Skin epidermis (tissue), 12 donors: ENCODE measurements around the gene YEATS4.
"Not testable (repeated sequence)": the region's sequence is repeated elsewhere in the genome, so short reads cannot be mapped to it uniquely, and the experiment has no call there.

Experiments used
- H3K27ac ChIP-seq, 21 experiments: fragments of 200-600 bp; sonication (generic) in 11 of 21; one replicate each; pipeline ENCODE4 v1.5.0; 2020; ENCODE audit warnings: mild to moderate bottlenecking in 3 of 21, inconsistent platforms in 2 of 21, moderate library complexity in 2 of 21
- H3K4me3 ChIP-seq, 7 experiments: fragments of 200-600 bp; sonication (generic) in 2 of 7; one replicate each; pipeline ENCODE4 v1.5.0; 2020; ENCODE audit warnings: inconsistent platforms in 2 of 7, mild to moderate bottlenecking in 2 of 7, moderate library complexity in 1 of 7

The YEATS4 gene

DNA sequence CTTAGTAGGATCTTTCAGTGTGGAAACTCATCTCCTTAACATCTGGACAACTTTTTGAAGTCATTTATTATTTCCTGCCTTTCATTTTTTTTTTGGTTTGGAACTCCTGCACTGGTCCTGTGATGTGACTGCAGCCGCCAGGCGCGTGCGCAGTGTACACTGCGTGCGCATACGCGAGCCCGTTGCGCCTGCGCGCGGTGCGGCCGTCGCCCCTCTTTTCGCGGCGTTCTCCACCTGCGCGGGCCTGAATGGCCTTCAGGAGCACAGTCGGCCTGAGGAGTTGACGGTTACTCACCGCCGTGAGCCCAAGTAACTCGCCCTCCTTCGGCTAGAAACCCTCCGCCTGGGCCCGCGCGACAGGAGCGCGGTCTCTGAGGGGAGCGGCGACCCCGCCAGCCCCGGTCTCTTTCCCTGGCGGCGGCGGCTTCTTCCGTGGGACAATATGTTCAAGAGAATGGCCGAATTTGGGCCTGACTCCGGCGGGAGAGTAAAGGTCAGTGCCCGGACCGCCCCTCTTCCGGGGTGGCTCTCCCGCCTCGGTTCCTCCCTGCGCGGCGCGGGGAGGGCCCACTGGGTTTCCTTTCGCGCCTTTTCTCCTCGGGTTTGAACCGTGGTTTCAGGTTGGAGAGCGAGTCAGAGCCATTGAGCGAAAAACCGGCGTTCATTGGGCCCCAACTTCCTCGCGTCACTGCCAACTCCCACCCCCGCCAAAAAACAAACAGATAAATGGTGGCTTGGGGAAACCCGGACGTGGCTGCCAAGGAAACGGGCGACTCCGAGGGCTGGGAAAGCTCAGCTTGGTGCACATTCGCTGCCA, at the start of gene YEATS4:
Gene YEATS4, plus strand, starts transcription at position 213 of the 817 bp plus-strand sequence. Its CDS starts 230 bp downstream, at position 443.
- Histone ChIP-seq H3K27ac (peak within 1 kb of the TSS; percentile 61 to 99 (median 91)), H3K4me3 (peak within 1 kb of the TSS; percentile 45 to 96 (median 83))

DNA sequence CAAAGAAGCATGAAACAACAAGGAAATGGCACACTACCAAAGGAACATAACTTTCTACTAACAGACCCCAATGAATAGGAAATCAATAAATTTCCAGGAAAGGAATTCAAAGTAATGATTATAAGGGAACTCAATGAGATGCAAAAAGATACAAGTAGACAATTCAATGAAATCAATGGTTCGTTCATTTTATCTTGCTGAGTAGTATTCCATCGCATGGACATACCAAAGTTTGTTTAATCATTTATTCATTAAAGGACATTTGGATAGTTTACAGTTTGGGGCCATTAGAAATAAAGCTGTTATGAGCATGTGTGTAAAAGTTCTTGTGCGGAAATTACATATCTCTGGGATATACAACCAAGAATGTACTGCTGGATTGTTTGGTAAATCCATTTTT, 46.3 kb upstream of the YEATS4 start:
- Histone ChIP-seq H3K4me3 (no peak overlapping the region), H3K27ac (no peak overlapping the region)

DNA sequence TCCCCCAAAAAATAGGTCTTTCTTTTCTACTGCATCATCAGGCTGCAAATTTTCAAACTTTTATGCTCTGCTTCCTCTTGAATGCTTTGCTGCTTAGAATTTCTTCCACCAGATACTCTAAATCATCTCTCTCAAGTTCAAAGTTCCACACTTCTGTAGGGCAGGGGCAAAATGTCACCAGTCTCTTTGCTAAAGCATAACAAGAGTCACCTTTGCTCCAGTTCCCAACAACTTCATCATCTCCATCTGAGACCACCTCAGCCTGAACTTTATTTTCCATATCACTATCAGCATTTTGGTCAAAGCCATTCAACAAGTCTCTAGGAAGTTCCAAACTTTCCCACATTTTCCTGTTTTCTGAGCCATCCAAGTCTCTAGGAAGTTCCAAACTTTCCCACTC, 42.8 kb upstream of the YEATS4 start:
- H3K4me3 ChIP-seq, H3K27ac ChIP-seq: not testable (repeated sequence)

DNA sequence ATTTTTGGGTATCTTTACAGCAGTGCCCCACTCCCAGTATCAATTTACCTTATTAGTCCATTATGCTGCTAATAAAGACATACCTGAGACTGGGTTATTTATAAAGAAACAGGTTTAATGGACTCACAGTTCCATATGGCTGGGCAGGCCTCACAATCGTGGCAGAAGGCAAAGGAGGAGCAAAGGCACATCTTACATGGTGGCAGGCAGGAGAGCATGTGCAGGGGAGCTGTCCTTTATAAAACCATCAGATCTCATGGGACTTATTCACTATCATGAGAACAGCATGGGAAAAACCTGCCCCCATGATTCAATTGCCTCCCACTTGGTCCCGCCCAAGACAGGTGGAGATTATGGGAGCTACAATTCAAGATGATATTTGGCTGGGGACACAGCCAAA, 42.3 kb upstream of the YEATS4 start:
- not testable (repeated sequence) for H3K27ac ChIP-seq, H3K4me3 ChIP-seq

- Histone ChIP-seq H3K27ac (no peak overlapping the region), H3K4me3 (no peak overlapping the region)
Observed at GRCh38 chr12:69318225-69318624, 41.3 kb upstream of the YEATS4 start.

DNA sequence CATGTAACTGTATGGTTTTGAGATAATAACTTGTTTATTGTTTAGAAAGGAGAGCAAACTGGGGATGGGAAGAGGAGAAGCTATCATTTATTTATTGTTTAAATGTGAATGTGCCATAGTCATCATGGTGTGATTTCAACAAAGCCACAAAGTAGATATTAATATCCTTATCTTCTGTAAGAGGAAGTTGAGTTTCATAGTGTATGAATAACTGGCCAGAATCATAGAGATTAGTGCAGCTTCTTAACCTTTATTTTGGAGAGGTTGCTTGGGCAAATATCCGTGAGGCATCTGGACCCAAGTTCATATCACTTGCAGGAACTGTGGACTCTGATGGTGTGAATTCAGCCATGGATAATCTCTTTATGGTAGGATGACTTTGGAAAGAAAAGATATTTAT, 38.2 kb upstream of the YEATS4 start:
- Histone ChIP-seq H3K4me3 (no peak overlapping the region), H3K27ac (no peak overlapping the region)

- Histone ChIP-seq H3K4me3 (no peak overlapping the region), H3K27ac (peak overlapping the region in 3 of 21 experiments; percentile 5 to 35 (median 32))
Observed at GRCh38 chr12:69324797-69325466, 34.6 kb upstream of the YEATS4 start.

DNA sequence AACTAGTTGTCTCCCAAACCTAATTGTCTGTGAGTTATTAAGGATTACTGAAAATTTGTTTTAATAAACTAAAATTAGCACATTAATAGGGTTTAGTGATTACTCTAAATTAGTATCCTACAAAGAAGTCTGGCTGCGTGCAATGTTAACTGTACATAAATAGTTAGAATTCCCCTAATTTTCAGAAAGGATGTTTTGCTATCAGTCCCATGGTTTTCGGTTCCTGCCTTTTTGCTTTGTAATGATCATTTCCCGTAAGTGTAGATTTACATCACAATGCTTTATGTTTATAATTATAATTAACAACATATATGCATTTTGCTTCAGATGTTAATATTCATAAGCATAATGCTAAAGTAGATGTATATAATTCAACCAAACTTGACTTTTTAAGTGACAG, 31.1 kb upstream of the YEATS4 start:
- peak overlapping the region in 5 of 21 experiments; percentile 6 to 86 (median 83) for H3K27ac ChIP-seq

GRCh38 chr12:69329669-69330428, 29.7 kb upstream of the YEATS4 start:
- peak overlapping the region in 2 of 7 experiments; percentile 25 to 43 for H3K4me3 ChIP-seq

More for the DNA sequence above, 31.1 kb upstream of the YEATS4 start:
- no peak overlapping the region for H3K4me3 ChIP-seq

DNA sequence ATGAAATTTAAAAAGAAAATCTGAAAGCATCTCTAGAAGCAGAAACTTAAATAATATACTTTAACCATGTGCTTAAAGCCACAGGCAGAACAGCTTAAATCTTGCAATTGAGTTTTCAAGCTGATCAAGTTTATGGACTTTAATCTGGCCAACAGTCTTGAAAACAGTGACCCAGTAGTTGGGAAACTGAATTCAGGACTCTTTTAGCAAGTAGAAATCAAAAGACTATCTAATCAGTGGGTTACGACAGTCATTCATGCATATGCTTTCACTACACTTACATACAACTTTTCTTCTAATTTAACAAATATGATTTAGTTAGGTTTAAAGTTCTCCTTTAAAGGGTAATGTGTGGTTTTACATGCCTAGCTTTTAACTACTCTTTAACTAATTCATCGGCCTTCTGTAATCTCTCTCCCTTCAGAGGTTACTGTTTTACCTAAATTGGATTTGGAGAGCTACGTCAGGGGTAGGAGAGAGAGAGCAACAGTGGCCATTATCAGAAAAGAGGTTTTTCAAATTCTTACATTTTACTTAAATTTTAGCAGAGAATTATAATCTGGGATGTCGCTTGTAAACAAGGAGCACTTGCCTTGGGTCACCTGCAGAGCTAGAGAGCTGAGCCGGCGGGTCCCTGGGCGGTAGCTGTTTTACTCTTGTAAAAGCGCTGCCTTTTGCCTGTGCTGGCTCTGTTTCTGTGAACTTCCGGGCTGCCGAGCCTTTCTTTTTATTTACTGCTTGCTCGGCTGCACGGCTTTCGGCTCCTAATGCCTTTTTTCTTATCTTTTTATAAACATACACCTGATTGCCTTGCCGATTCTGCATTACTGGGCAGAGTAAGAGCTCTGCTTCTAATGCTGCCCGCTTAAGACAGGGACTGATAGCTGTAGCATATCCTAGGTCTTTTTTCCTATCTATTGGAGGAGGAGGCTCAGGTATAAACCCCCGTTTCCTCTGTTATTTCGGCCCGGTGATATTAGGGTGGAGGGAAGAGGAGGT, 28.8 kb upstream of the YEATS4 start:
- Histone ChIP-seq H3K4me3 (peak overlapping the region; percentile 5 to 43 (median 25)), H3K27ac (peak overlapping the region in 19 of 21 experiments; percentile 2 to 88 (median 69))

More at GRCh38 chr12:69329669-69330428, 29.7 kb upstream of the YEATS4 start:
- H3K27ac ChIP-seq, result peak overlapping the region in 12 of 21 experiments; percentile 33 to 88 (median 78)

DNA sequence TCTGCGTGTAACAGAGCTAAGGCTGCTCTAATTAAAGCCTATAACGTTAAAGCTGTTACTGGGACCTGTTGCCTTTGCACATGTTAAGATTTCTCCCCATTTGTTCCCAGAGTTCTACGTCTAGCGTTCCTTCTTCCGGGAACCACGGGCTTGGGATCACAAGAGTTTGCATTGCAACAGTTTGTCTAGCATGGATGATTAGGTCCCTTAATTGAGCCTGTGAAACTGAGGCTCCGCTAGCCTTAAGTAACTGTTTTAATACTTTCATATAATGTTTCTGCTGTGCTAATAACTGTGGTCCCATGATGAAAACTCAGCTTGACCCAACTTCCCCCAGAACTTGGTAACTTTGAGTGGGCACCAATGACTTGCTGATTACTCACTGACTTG, 28.0 kb upstream of the YEATS4 start:
- peak overlapping the region in 19 of 21 experiments; percentile 2 to 88 (median 69) for H3K27ac ChIP-seq

GRCh38 chr12:69331909-69332684, 27.4 kb upstream of the YEATS4 start:
- peak overlapping the region in 4 of 21 experiments; percentile 83 to 88 (median 86) for H3K27ac ChIP-seq
- no peak overlapping the region for H3K4me3 ChIP-seq

More for the DNA sequence above, 28.0 kb upstream of the YEATS4 start:
- H3K4me3 ChIP-seq, result peak overlapping the region; percentile 5 to 43 (median 25)

- H3K4me3 ChIP-seq, result no peak overlapping the region
Observed at GRCh38 chr12:69332815-69333358, 26.7 kb upstream of the YEATS4 start.

DNA sequence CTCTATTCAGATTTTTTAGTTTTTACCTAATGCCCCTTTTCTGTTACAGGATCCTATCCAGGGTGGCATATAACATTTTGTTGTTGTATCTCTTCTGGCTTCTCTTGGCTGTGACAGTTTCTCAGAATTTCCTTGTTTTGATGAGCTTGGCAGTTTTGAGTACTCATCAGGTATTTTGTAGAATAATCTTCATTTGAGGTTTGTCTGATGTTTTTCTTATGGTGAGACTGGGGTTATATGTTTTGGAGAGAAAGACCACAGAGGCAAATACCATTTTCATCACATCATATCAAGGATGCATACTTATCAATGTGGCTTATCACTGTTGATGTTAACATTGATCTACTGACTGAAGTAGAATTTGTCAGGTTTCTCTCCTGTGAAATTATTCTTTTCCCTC, 25.4 kb upstream of the YEATS4 start:
- Histone ChIP-seq H3K4me3 (no peak overlapping the region), H3K27ac (no peak overlapping the region)

More at GRCh38 chr12:69332815-69333358, 26.7 kb upstream of the YEATS4 start:
- H3K27ac ChIP-seq, result peak overlapping the region in 1 of 21 experiments; percentile 86

DNA sequence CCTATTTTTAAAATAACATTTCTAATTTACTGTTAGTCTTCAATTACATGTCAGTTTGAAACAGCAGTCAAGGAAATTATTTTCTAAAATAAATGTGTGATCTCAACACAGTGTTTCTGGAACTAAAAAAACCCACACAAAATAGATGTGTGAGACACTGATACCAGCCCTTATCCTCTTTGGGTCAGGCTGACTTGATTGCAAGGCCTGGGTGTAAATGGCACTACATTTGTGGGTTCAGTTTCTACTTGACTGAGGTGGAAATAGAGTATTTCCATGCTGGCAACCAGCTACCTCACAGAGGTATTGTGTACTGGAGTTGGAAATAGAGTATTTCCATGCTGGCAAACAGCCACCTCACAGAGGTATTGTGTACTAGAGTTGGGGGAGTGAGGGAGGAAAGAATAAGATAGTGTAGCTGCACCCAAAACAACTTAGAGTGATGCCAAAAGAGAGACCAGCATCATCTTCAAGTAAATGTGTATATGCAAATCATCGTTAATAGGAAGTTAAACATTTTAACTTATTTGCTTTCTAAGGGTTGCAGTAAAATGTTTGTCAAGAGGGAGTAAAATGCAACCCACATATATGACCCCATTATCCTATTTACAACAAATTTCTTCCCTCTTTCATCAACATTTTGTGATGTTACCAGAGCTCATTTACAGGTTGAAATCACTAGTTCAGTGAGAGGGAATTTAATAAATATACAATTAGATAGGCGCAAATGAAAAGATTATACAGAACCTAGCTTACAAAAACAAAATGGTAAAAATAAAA, 22.0 kb upstream of the YEATS4 start:
- no peak overlapping the region for H3K4me3 ChIP-seq
- peak overlapping the region in 6 of 21 experiments; percentile 5 to 73 (median 41) for H3K27ac ChIP-seq

GRCh38 chr12:69338120-69338859, 21.3 kb upstream of the YEATS4 start:
- Histone ChIP-seq H3K27ac (peak overlapping the region in 3 of 21 experiments; percentile 23 to 73 (median 50)), H3K4me3 (no peak overlapping the region)
